NCI-H2196 treated with DMSO at 0.1 percent for 48 hours (cell line): ENCODE measurements around the gene GJA1.
"Not testable (repeated sequence)": the region's sequence is repeated elsewhere in the genome, so short reads cannot be mapped to it uniquely, and the experiment has no call there.

Experiments used
- DNase-seq: peaks from one replicate; lab custom pipeline; 2025; ENCODE audit not compliant: unreplicated experiment; lab: John Stamatoyannopoulos, UW

Gene GJA1

GRCh38 chr6:121436960-121437850 lies 1.8 kb downstream of the GJA1 start:
- DNase-seq = no peak

- no peak for DNase-seq
Measured at GRCh38 chr6:121437851-121438651, 2.6 kb downstream of the GJA1 start.

GRCh38 chr6:121438869-121439268 lies 3.4 kb downstream of the GJA1 start:
- no peak for DNase-seq

GRCh38 chr6:121439475-121439874 lies 4.0 kb downstream of the GJA1 start:
- no peak for DNase-seq

- no peak for DNase-seq
Measured at GRCh38 chr6:121439926-121440325, 4.5 kb downstream of the GJA1 start.

GRCh38 chr6:121441477-121441876 lies 6.0 kb downstream of the GJA1 start:
- DNase-seq = no peak

GRCh38 chr6:121442576-121442975 lies 7.1 kb downstream of the GJA1 start:
- DNase-seq = no peak

GRCh38 chr6:121443971-121444541 lies 8.6 kb downstream of the GJA1 start:
- DNase-seq = no peak

GRCh38 chr6:121446705-121447104 lies 11.3 kb downstream of the GJA1 start:
- not testable (repeated sequence) for DNase-seq

- DNase-seq = not testable (repeated sequence)
Measured at GRCh38 chr6:121447746-121448145, 12.3 kb downstream of the GJA1 start.

- not testable (repeated sequence) for DNase-seq
Measured at GRCh38 chr6:121448528-121448927, 13.1 kb downstream of the GJA1 start.

GRCh38 chr6:121449331-121449730 lies 13.9 kb downstream of the GJA1 start:
- no peak for DNase-seq

- DNase-seq = no peak
Measured at GRCh38 chr6:121450242-121450641, 14.8 kb downstream of the GJA1 start.

- DNase-seq = no peak
Measured at GRCh38 chr6:121451250-121451649, 15.8 kb downstream of the GJA1 start.

GRCh38 chr6:121453191-121453590 lies 17.7 kb downstream of the GJA1 start:
- DNase-seq = no peak

- DNase-seq = no peak
Measured at GRCh38 chr6:121460170-121460569, 24.7 kb downstream of the GJA1 start.

- no peak for DNase-seq
Measured at GRCh38 chr6:121463087-121463486, 27.6 kb downstream of the GJA1 start.

- no peak for DNase-seq
Measured at GRCh38 chr6:121465101-121465500, 29.7 kb downstream of the GJA1 start.

- no peak for DNase-seq
Measured at GRCh38 chr6:121479486-121480098, 44.1 kb downstream of the GJA1 start.

GRCh38 chr6:121480099-121480713 lies 44.8 kb downstream of the GJA1 start:
- DNase-seq = no peak
